HG03280 (cell line): Measurements from ENCODE around the gene VWA3B.
"Not testable (repeated sequence)": the region's sequence is repeated elsewhere in the genome, so short reads cannot be mapped to it uniquely, and the experiment has no call there.

Experiments used
- ATAC-seq: cut with Tn5 transposase; IDR thresholded peaks from one replicate; pipeline ENCODE4 v1.9.1; 2021; ENCODE audit warnings: mild to moderate bottlenecking, moderate library complexity; ENCODE audit not compliant: unreplicated experiment

The VWA3B gene

GRCh38 chr2:98242003-98242402 is 155.0 kb downstream of the VWA3B start:
- ATAC-seq, result no peak

GRCh38 chr2:98245491-98245890 is 158.5 kb downstream of the VWA3B start:
- no peak for ATAC-seq

GRCh38 chr2:98247383-98247782 is 160.4 kb downstream of the VWA3B start:
- ATAC-seq, result no peak

GRCh38 chr2:98252038-98252773 is 165.2 kb downstream of the VWA3B start:
- no peak for ATAC-seq

GRCh38 chr2:98253461-98254070 is 166.6 kb downstream of the VWA3B start:
- ATAC-seq, result no peak

- ATAC-seq, result no peak
Measured at GRCh38 chr2:98254504-98255059, 167.6 kb downstream of the VWA3B start.

GRCh38 chr2:98258906-98259305 is 171.9 kb downstream of the VWA3B start:
- no peak for ATAC-seq

- ATAC-seq, result no peak
Measured at GRCh38 chr2:98263362-98263761, 176.4 kb downstream of the VWA3B start.

- ATAC-seq, result not testable (repeated sequence)
Measured at GRCh38 chr2:98268225-98268624, 181.3 kb downstream of the VWA3B start.

- no peak for ATAC-seq
Measured at GRCh38 chr2:98269274-98269673, 182.3 kb downstream of the VWA3B start.

- no peak for ATAC-seq
Measured at GRCh38 chr2:98269830-98270229, 182.9 kb downstream of the VWA3B start.

GRCh38 chr2:98277162-98277859 is 190.3 kb downstream of the VWA3B start:
- ATAC-seq, result no peak

- no peak for ATAC-seq
Measured at GRCh38 chr2:98278074-98278473, 191.1 kb downstream of the VWA3B start.

GRCh38 chr2:98280376-98281102 is 193.6 kb downstream of the VWA3B start:
- ATAC-seq, result no peak

- no peak for ATAC-seq
Measured at GRCh38 chr2:98281607-98282006, 194.6 kb downstream of the VWA3B start.

- ATAC-seq, result no peak
Measured at GRCh38 chr2:98282109-98282508, 195.1 kb downstream of the VWA3B start.

- no peak for ATAC-seq
Measured at GRCh38 chr2:98293030-98293429, 206.1 kb downstream of the VWA3B start.

- no peak for ATAC-seq
Measured at GRCh38 chr2:98293931-98294687, 207.1 kb downstream of the VWA3B start.

- no peak for ATAC-seq
Measured at GRCh38 chr2:98294711-98295110, 207.7 kb downstream of the VWA3B start.

- no peak for ATAC-seq
Measured at GRCh38 chr2:98295275-98295674, 208.3 kb downstream of the VWA3B start.
